HCT116 (cell line): ENCODE measurements around the gene C9.

ENCODE experiments used
- CBX3 ChIP-seq: IDR thresholded peaks from 2 replicates; pipeline ENCODE4 v1.6.1; 2012; ENCODE audit warnings: low read depth
- CEBPB ChIP-seq: IDR thresholded peaks from 2 replicates; pipeline ENCODE4 v1.6.1; 2012; ENCODE audit warnings: low read depth
- EZH2 ChIP-seq: fragments of 200-600 bp; sonication (generic); IDR thresholded peaks from 2 replicates; pipeline ENCODE4 v1.6.1; 2017; ENCODE audit warnings: antibody characterized with exemption, mixed run types
- FOSL1 ChIP-seq: IDR thresholded peaks from 2 replicates; pipeline ENCODE4 v1.6.1; 2012; ENCODE audit warnings: low read depth
- POLR2A ChIP-seq: IDR thresholded peaks from 2 replicates; pipeline ENCODE4 v1.7.0; 2011; ENCODE audit warnings: borderline replicate concordance; ENCODE audit not compliant: insufficient read depth, insufficient read length; ENCODE audit errors: extremely low read depth
- SIN3A ChIP-seq: IDR thresholded peaks from 2 replicates; pipeline ENCODE4 v1.6.1; 2012; ENCODE audit warnings: low read depth
- ZFX ChIP-seq: fragments of 450-650 bp; IDR thresholded peaks from 2 replicates; pipeline ENCODE4 v1.6.1; 2017
- ZNF274 ChIP-seq: fragments of 200-500 bp; sonication (Bioruptor generic); IDR thresholded peaks from 2 replicates; pipeline ENCODE4 v1.6.1; 2014; ENCODE audit warnings: mild to moderate bottlenecking, low read depth, low read length, inconsistent platforms
- TF ChIP-seq, protein P1 (sequence below), 3 experiments: fragments of 200-600 bp in 1 of 3; sonication (generic) in 1 of 3; IDR thresholded peaks in 2 of 3; conservative IDR thresholded peaks in 1 of 3; 2 replicates each; pipeline ENCODE4 v1.5.1; 2012 to 2017; ENCODE audit warnings: low read depth in 2 of 3, low read length in 2 of 3, antibody characterized with exemption in 1 of 3, borderline replicate concordance in 1 of 3, control low read depth in 1 of 3, mild to moderate bottlenecking in 1 of 3, mixed read lengths in 1 of 3, mixed run types in 1 of 3, moderate library complexity in 1 of 3; ENCODE audit not compliant: insufficient read depth in 1 of 3
- TF ChIP-seq, protein P2 (sequence below): IDR thresholded peaks from 2 replicates; pipeline ENCODE4 v1.6.1; 2012
- TF ChIP-seq, protein P3 (sequence below): IDR thresholded peaks from 2 replicates; pipeline ENCODE4 v1.6.1; 2012; ENCODE audit warnings: low read depth
- TF ChIP-seq, protein P4 (sequence below): IDR thresholded peaks from 2 replicates; pipeline ENCODE4 v1.6.1; 2012

DNA sequence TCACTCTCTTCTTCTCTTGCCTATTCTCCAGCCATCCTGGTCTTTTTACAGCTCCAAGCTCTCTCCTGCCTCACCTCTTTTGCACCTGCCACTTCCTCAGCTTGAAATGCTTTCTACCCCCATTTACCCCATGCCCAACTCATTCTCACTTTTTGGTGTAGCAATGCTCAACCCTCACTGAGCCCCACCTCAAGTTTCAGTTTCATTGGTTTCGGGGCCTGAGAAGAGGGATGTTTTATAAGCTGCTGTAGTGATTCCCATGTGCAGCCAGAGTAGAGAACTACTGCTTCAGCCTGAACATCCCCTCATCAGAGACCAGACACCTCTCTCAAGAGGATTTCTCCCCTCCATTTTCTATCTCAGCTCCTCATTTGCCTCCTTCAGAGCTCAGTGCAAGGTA lies 99.8 kb downstream of the C9 start:
- TF ChIP-seq, protein P1, sequence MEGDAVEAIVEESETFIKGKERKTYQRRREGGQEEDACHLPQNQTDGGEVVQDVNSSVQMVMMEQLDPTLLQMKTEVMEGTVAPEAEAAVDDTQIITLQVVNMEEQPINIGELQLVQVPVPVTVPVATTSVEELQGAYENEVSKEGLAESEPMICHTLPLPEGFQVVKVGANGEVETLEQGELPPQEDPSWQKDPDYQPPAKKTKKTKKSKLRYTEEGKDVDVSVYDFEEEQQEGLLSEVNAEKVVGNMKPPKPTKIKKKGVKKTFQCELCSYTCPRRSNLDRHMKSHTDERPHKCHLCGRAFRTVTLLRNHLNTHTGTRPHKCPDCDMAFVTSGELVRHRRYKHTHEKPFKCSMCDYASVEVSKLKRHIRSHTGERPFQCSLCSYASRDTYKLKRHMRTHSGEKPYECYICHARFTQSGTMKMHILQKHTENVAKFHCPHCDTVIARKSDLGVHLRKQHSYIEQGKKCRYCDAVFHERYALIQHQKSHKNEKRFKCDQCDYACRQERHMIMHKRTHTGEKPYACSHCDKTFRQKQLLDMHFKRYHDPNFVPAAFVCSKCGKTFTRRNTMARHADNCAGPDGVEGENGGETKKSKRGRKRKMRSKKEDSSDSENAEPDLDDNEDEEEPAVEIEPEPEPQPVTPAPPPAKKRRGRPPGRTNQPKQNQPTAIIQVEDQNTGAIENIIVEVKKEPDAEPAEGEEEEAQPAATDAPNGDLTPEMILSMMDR (IDR thresholded peaks at IDR 0.05 in 2 of 3, conservative IDR thresholded peaks at IDR 0.05 in 1 of 3; ENCODE audit: borderline replicate concordance in 1 of 3, insufficient read depth in 1 of 3, low read depth in 2 of 3, low read length in 2 of 3): no peak
- TF ChIP-seq EZH2 (no peak), POLR2A (no peak), SIN3A (no peak), CEBPB (no peak), ZNF274 (no peak), CBX3 (no peak), ZFX (no peak), FOSL1 (no peak)
- TF ChIP-seq, protein P2, sequence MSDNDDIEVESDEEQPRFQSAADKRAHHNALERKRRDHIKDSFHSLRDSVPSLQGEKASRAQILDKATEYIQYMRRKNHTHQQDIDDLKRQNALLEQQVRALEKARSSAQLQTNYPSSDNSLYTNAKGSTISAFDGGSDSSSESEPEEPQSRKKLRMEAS: no peak
- TF ChIP-seq, protein P3, sequence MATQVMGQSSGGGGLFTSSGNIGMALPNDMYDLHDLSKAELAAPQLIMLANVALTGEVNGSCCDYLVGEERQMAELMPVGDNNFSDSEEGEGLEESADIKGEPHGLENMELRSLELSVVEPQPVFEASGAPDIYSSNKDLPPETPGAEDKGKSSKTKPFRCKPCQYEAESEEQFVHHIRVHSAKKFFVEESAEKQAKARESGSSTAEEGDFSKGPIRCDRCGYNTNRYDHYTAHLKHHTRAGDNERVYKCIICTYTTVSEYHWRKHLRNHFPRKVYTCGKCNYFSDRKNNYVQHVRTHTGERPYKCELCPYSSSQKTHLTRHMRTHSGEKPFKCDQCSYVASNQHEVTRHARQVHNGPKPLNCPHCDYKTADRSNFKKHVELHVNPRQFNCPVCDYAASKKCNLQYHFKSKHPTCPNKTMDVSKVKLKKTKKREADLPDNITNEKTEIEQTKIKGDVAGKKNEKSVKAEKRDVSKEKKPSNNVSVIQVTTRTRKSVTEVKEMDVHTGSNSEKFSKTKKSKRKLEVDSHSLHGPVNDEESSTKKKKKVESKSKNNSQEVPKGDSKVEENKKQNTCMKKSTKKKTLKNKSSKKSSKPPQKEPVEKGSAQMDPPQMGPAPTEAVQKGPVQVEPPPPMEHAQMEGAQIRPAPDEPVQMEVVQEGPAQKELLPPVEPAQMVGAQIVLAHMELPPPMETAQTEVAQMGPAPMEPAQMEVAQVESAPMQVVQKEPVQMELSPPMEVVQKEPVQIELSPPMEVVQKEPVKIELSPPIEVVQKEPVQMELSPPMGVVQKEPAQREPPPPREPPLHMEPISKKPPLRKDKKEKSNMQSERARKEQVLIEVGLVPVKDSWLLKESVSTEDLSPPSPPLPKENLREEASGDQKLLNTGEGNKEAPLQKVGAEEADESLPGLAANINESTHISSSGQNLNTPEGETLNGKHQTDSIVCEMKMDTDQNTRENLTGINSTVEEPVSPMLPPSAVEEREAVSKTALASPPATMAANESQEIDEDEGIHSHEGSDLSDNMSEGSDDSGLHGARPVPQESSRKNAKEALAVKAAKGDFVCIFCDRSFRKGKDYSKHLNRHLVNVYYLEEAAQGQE: no peak
- TF ChIP-seq, protein P4, sequence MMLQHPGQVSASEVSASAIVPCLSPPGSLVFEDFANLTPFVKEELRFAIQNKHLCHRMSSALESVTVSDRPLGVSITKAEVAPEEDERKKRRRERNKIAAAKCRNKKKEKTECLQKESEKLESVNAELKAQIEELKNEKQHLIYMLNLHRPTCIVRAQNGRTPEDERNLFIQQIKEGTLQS: no peak
